ENCODE measurements around the gene GBP2.
"Not testable (repeated sequence)": the region's sequence is repeated elsewhere in the genome, so short reads cannot be mapped to it uniquely, and the experiment has no call there.

GBP2 gene

DNA sequence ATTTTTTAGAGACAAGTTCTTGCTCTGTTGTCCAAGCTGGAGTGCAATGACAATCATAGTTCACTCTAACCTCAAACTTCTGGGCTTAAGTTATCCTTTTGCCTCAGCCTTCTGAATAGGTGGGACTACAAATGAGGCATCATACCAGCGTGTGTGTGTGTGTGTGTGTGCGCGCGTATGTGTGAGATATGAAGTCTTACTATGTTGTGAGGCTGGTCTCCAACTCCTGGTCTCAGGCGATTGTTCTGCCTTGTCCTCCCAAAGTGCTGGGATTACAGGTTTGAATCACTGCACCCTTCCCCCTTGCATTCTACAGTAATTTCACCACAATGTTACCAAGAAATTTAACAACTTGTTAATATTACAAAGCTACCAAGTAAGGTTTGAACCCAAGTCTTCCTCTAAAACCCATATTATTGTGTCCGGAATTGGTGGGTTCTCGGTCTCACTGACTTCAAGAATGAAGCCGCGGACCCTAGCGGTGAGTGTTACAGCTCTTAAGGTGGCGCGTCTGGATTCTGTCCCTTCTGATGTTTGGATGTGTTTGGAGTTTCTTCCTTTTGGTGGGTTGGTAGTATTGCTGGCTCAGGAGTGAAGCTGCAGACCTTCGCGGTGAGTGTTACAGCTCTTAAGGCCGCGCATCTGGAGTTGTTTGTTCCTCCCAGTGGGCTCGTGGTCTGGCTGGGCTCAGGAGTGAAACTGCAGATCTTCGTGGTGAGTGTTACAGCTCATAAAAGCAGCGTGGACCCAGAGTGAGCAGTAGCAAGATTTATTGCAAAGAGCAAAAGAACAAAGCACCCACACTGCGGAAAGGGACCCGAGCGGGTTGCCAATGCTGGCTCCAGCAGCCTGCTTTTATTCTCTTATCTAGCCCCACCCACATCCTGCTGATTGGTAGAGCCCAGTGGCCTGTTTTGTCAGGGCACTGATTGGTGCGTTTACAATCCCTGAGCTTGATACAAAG, 970 bp upstream of the GBP2 start:
- DNase-seq, result peak; percentile 66

DNA sequence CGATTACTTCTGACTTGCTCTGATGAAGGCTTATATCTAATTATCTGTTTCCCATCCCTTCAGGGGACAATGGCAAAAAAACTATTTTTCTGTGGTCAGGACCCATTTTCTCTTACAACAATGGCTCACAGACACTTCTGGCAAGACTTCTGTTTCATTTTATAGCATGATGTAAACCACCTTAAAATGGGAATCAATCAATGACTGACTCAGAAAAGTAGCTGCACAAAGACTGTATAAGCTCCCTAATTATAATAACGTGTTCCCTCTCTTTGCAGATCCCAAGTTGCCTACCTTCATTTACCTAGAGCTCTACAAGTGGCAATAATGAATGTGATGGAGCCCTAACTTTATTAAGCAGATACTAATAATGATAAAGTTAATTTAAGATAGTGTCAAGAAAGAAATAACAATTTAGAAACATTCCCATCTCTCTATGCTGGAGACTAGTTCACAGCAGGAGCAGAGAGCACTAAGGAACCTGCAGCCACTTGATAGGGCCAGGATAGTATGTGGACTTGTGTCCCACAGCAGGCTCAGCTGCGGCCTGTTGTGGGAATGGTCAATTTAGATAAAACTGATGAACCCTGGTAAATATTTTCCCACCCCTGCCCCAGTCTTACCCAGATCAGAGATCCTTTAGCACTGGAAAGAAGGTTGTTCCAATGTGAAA, 538 bp downstream of the GBP2 start:
- no peak for DNase-seq

- DNase-seq, result no peak
Measured at GRCh38 chr1:89121641-89122040, 4.3 kb downstream of the GBP2 start.

DNA sequence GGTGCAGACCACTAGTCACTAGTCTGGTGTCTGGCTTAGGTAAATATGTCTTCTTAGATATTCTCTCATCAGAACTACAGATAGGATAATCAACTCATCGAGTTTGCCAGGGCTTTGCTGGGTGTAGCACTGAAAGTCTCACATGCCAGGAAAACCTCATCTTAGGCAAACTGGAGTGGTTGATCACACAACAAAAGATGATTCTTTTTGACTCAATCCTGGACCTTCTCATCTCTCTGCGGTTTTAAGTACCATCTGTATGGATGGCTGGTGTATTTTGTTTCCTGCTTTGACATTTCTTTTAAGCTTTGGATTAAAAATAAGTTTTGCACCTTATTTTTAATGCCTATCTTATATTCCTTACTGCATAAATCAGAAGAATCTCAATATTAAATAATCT, 11.3 kb downstream of the GBP2 start:
- no peak for DNase-seq

GRCh38 chr1:89112871-89113613, 12.9 kb downstream of the GBP2 start:
- no peak for DNase-seq

GRCh38 chr1:89104687-89105086, 21.2 kb downstream of the GBP2 start:
- no peak for DNase-seq

- DNase-seq, result no peak
Measured at GRCh38 chr1:89104147-89104546, 21.8 kb downstream of the GBP2 start.

GRCh38 chr1:89102021-89102420, 23.9 kb downstream of the GBP2 start:
- DNase-seq, result no peak

- DNase-seq, result no peak
Measured at GRCh38 chr1:89100412-89100811, 25.5 kb downstream of the GBP2 start.

- no peak for DNase-seq
Measured at GRCh38 chr1:89098857-89099256, 27.1 kb downstream of the GBP2 start.

DNA sequence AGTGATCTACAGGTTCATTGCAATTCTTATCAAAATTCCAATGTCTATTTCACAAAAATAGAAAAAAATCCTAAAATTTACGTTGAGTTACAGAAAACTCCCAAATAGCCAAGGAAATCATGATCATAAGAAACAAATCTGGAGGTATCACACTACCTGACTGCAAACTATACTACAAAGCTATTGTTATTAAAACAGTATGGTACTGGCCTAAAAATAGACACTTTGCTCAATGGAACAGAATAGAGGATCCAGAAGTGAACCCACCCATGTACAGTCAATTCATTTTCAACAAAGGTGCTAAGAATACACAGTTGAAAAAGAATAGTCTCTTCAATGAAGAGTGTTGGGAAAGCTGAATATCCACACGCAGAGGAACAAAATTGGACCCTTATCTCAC, 30.2 kb downstream of the GBP2 start:
- DNase-seq, result no peak

- DNase-seq, result no peak
Measured at GRCh38 chr1:89089962-89090361, 36.0 kb downstream of the GBP2 start.

DNA sequence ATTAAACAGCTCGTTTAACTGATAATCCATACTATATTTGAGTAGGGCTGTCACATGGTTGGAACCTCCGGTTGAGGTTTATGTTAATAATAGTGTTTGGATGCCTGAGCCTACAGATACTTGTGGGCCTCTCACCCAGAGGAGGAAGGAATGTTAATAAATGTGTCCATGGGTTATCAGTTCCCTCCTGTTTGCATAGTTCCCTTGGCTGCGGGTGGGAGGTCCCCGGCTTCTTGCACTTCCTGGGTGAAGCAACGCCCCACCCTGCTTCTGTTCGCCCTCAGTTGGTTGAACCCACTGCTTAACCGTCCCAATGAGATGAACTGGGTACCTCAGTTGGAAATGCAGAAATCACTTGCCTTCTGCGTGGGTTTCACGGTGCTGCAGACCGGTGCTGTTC, 37.3 kb downstream of the GBP2 start:
- no peak for DNase-seq

- no peak for DNase-seq
Measured at GRCh38 chr1:89087241-89087640, 38.7 kb downstream of the GBP2 start.

- DNase-seq, result peak; percentile 52
Measured at GRCh38 chr1:89085781-89086180, 40.1 kb downstream of the GBP2 start.

DNA sequence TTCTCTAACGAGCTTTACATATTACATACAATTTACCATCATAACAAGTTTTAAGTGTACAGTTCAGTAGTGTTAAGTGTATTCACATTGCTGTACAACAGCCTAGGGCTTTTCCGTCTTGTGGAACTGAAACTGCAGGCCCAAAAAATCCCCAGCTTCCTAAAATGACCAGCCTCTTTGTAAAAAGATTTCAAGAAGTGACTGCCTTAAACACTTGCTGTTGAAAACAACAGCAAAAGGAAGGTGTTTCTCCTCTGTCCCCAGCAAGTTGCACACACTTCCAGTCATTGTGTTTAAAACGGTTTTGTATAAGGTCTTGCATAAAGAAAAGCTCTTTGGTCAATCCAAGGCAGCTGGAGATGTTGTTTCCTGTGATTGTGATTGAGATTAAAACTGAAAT, 44.9 kb downstream of the GBP2 start:
- no peak for DNase-seq

DNA sequence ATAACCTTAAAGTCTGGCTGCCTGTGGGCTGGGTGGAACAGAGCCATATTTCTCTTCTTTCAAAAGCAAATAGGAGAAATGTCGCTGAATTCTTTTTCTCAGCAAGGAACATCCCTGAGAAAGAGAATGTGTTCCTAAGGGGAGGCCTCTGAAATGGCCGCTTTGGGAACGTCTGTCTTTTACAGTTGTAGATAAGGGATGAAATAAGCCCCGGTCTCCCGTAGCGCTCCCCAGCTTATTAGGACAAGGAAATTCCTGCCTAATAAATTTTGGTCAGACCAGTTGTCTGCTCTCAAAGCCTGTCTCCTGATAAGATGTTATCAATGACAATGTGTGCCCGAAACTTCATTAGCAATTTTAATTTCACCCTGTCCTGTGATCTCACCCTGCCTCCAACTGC, 45.8 kb downstream of the GBP2 start:
- not testable (repeated sequence) for DNase-seq

DNA sequence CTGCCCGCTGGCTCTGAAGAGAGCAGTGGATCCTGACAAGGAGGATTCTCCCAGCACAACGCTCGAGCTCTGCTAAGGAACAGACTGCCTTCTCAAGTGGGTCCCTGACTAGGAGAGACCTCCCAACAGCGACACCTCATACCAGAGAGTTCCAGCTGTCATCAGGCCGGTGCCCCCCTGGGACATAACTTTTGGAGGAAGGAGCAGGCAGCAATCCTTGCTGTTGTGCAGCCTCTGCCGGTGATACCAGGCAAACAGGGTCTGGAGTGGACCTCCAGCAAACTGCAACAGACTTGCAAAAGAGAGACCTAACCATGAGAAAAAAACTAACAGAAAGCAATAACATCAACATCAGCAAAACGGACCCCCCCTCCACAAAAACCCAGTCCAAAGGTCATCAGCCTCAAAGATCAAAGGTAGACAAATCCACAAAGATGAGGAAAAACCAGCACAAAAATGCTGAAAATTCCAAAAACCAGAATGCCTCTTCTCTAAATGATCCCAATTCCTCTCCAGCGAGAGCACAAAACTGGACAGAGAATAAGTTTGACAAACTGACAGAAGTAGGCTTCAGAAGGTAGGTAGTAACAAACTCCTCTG, 53.3 kb downstream of the GBP2 start:
- DNase-seq, result not testable (repeated sequence)

GRCh38 chr1:89070509-89070908, 55.4 kb downstream of the GBP2 start:
- no peak for DNase-seq

GRCh38 chr1:89069951-89070350, 56.0 kb downstream of the GBP2 start:
- peak; percentile 19 for DNase-seq

GRCh38 chr1:89068291-89068690, 57.6 kb downstream of the GBP2 start:
- no peak for DNase-seq

GRCh38 chr1:89065079-89065868, 60.6 kb downstream of the GBP2 start, which contains the start of gene GBP1:
TSS of gene GBP1 (minus strand) at chr1:89065208. CDS start at chr1:89063234, 1,974 bp downstream.
- peak; percentile 48 for DNase-seq
